NCI-H1092 (cell line): ENCODE data around the gene LIPC.
"Not testable (repeated sequence)": the region's sequence is repeated elsewhere in the genome, so short reads cannot be mapped to it uniquely, and the experiment has no call there.

ENCODE experiments used
- DNase-seq: peaks from one replicate; lab custom pipeline; 2025; lab: John Stamatoyannopoulos, UW

The LIPC gene

GRCh38 chr15:58589047-58589446 is 157.3 kb downstream of the LIPC start:
- no peak for DNase-seq

- DNase-seq = no peak
Observed at GRCh38 chr15:58590236-58590635, 158.4 kb downstream of the LIPC start.

GRCh38 chr15:58590926-58591325 is 159.1 kb downstream of the LIPC start:
- no peak for DNase-seq

- no peak for DNase-seq
Observed at GRCh38 chr15:58593870-58594269, 162.1 kb downstream of the LIPC start.

- no peak for DNase-seq
Observed at GRCh38 chr15:58594898-58595297, 163.1 kb downstream of the LIPC start.

GRCh38 chr15:58595516-58596263 is 163.9 kb downstream of the LIPC start:
- no peak for DNase-seq

GRCh38 chr15:58597943-58598828 is 166.4 kb downstream of the LIPC start:
- DNase-seq = no peak

- no peak for DNase-seq
Observed at GRCh38 chr15:58598829-58599210, 167.0 kb downstream of the LIPC start.

GRCh38 chr15:58602823-58603222 is 171.0 kb downstream of the LIPC start:
- no peak for DNase-seq

- not testable (repeated sequence) for DNase-seq
Observed at GRCh38 chr15:58603927-58604326, 172.1 kb downstream of the LIPC start.

GRCh38 chr15:58604455-58604923 is 172.7 kb downstream of the LIPC start:
- DNase-seq = no peak

- no peak for DNase-seq
Observed at GRCh38 chr15:58605931-58606530, 174.2 kb downstream of the LIPC start.

- DNase-seq = no peak
Observed at GRCh38 chr15:58606577-58607080, 174.8 kb downstream of the LIPC start.

- DNase-seq = no peak
Observed at GRCh38 chr15:58608129-58608590, 176.4 kb downstream of the LIPC start.

GRCh38 chr15:58608711-58609110 is 176.9 kb downstream of the LIPC start:
- no peak for DNase-seq

- DNase-seq = no peak
Observed at GRCh38 chr15:58611731-58612676, 180.2 kb downstream of the LIPC start.

GRCh38 chr15:58616171-58616570 is 184.4 kb downstream of the LIPC start:
- DNase-seq = no peak
